Astrocyte (in vitro differentiated cells and primary cell): Measurements from ENCODE around the gene INHBE. TPM values are rescaled to one million over a fixed set of nuclear protein-coding genes. Genes with fewer than 3 reads are reported as not detected.
A peak's percentile ranks its signal among the peaks of the same experiment; 100 is the strongest.

Experiments
- DNase-seq: peaks from one replicate; pipeline ENCODE4 v3.0.0-alpha.2; 2010; ENCODE audit warnings: low read depth
- FAIRE-seq: peaks from 2 replicates; lab custom pipeline; 2011; peaks lifted over from hg19 to GRCh38; lab: Jason Lieb, UNC
- H2AFZ ChIP-seq: 2 replicates; pipeline ENCODE4 v1.6.0; 2012; ENCODE audit warnings: low read depth, low read length, inconsistent platforms
- H3K27ac ChIP-seq: 2 replicates; pipeline ENCODE4 v1.5.1; 2011; ENCODE audit warnings: low read depth, low read length, inconsistent platforms
- H3K27me3 ChIP-seq: 2 replicates; pipeline ENCODE4 v1.6.0; 2011; ENCODE audit warnings: low read length, inconsistent platforms; ENCODE audit not compliant: insufficient read depth
- H3K36me3 ChIP-seq: 2 replicates; pipeline ENCODE4 v1.5.1; 2011; ENCODE audit warnings: low read length, inconsistent platforms; ENCODE audit not compliant: insufficient read depth
- H3K4me1 ChIP-seq: 2 replicates; pipeline ENCODE4 v1.5.1; 2011; ENCODE audit warnings: low read length, inconsistent platforms; ENCODE audit not compliant: insufficient read depth
- H3K4me2 ChIP-seq: 2 replicates; pipeline ENCODE4 v1.6.0; 2012; ENCODE audit warnings: low read length, inconsistent platforms
- H3K4me3 ChIP-seq: 2 replicates; pipeline ENCODE4 v1.5.1; 2011; ENCODE audit warnings: low read depth, mild to moderate bottlenecking, low read length, inconsistent platforms; ENCODE audit not compliant: insufficient read depth
- H3K79me2 ChIP-seq: 2 replicates; pipeline ENCODE4 v1.6.0; 2012; ENCODE audit warnings: mild to moderate bottlenecking, low read length, inconsistent platforms; ENCODE audit not compliant: insufficient read depth
- H3K9ac ChIP-seq: 2 replicates; pipeline ENCODE4 v1.6.0; 2012; ENCODE audit warnings: mild to moderate bottlenecking, low read length, inconsistent platforms
- H3K9me3 ChIP-seq: 2 replicates; pipeline ENCODE4 v1.5.1; 2012; ENCODE audit warnings: low read depth, mild to moderate bottlenecking, low read length, inconsistent platforms; ENCODE audit not compliant: insufficient read depth
- H4K20me1 ChIP-seq: 2 replicates; pipeline ENCODE4 v1.6.0; 2012; ENCODE audit warnings: low read length, inconsistent platforms; ENCODE audit not compliant: insufficient read depth
- H3K27ac Mint-ChIP-seq: one replicate; pipeline ENCODE4 v1.8.0; 2021; ENCODE audit warnings: mild to moderate bottlenecking, mixed read lengths; ENCODE audit not compliant: unreplicated experiment
- H3K27me3 Mint-ChIP-seq: one replicate; pipeline ENCODE4 v1.8.0; 2021; ENCODE audit warnings: low read depth, mixed read lengths; ENCODE audit not compliant: unreplicated experiment
- H3K36me3 Mint-ChIP-seq: one replicate; pipeline ENCODE4 v1.8.0; 2021; ENCODE audit warnings: low read depth, mixed read lengths; ENCODE audit not compliant: unreplicated experiment
- H3K4me1 Mint-ChIP-seq: one replicate; pipeline ENCODE4 v1.8.0; 2021; ENCODE audit warnings: low read depth, mixed read lengths; ENCODE audit not compliant: unreplicated experiment
- H3K4me3 Mint-ChIP-seq: one replicate; pipeline ENCODE4 v1.8.0; 2021; ENCODE audit warnings: mild to moderate bottlenecking, moderate library complexity, mixed read lengths; ENCODE audit not compliant: unreplicated experiment
- H3K9me3 Mint-ChIP-seq: one replicate; pipeline ENCODE4 v1.8.0; 2021; ENCODE audit warnings: mild to moderate bottlenecking, mixed read lengths; ENCODE audit not compliant: unreplicated experiment
- CTCF ChIP-seq: IDR thresholded peaks from 2 replicates; pipeline ENCODE4 v1.5.1; 2011; ENCODE audit warnings: low read depth, mild to moderate bottlenecking, inconsistent platforms, low read length, moderate library complexity; ENCODE audit not compliant: insufficient read depth
- EZH2 ChIP-seq: IDR thresholded peaks from 2 replicates; pipeline ENCODE4 v1.6.1; 2012; ENCODE audit warnings: mild to moderate bottlenecking, low read length, inconsistent platforms; ENCODE audit not compliant: insufficient read depth
- total RNA-seq: library from RNA; stranded (reverse); gene quantifications from 2 replicates; pipeline ENCODE4 v1.2.1, GENCODE V29; 2021

INHBE gene
- total RNA-seq, 1 donor from 2014 or later = 24.6 TPM

GRCh38 chr12:57459055-57459749, 4.1 kb downstream of the INHBE start:
- H3K27ac Mint-ChIP-seq = peak overlapping the region; percentile 98
- Histone ChIP-seq H3K79me2 (no peaks in the 10 kb centered on the region), H3K36me3 (no peaks in the 10 kb centered on the region), H3K4me1 (peaks cover 24% of the 10 kb centered on the region), H3K27me3 (peaks cover 5% of the 10 kb centered on the region), H3K9me3 (no peaks in the 10 kb centered on the region), H3K9ac (peak overlapping the region; percentile 61), H3K27ac (peak overlapping the region; percentile 28), H2AFZ (peak overlapping the region; percentile 97), H4K20me1 (no peaks in the 10 kb centered on the region), H3K4me3 (peak overlapping the region; percentile 76), H3K4me2 (peak overlapping the region; percentile 99)
- peaks cover 1% of the 10 kb centered on the region for H3K9me3 Mint-ChIP-seq
- peak; percentile 92 for DNase-seq
- H3K4me3 Mint-ChIP-seq = peak overlapping the region; percentile 93
- TF ChIP-seq CTCF (peak; percentile 80), EZH2 (no peak)
- H3K27me3 Mint-ChIP-seq = peaks cover 8% of the 10 kb centered on the region
- FAIRE-seq = no peak
- no peaks in the 10 kb centered on the region for H3K36me3 Mint-ChIP-seq
- H3K4me1 Mint-ChIP-seq = peaks cover 38% of the 10 kb centered on the region

- H3K4me1 ChIP-seq = peaks cover 24% of the 10 kb centered on the region
- no peaks in the 10 kb centered on the region for H4K20me1 ChIP-seq
- TF ChIP-seq EZH2 = no peak
- TF ChIP-seq CTCF = no peak
- Mint-ChIP-seq H3K4me1 (peaks cover 32% of the 10 kb centered on the region), H3K27ac (peak within 1 kb of the TSS; percentile 98), H3K27me3 (peaks cover 15% of the 10 kb centered on the region), H3K4me3 (peak within 1 kb of the TSS; percentile 95), H3K9me3 (peaks cover 3% of the 10 kb centered on the region), H3K36me3 (peaks cover 5% of the 10 kb centered on the region)
- H3K4me3 ChIP-seq = peak within 1 kb of the TSS; percentile 76
- no peaks in the 10 kb centered on the region for H3K9me3 ChIP-seq
- FAIRE-seq (no peak), DNase-seq (peak; percentile 21)
- peak within 1 kb of the TSS; percentile 61 for H3K9ac ChIP-seq
- H2AFZ ChIP-seq = peak within 1 kb of the TSS; percentile 97
- H3K27me3 ChIP-seq = peaks cover 5% of the 10 kb centered on the region
- H3K27ac ChIP-seq = peak within 1 kb of the TSS; percentile 28
- no peaks in the 10 kb centered on the region for H3K79me2 ChIP-seq
- no peaks in the 10 kb centered on the region for H3K36me3 ChIP-seq
- H3K4me2 ChIP-seq = peak within 1 kb of the TSS; percentile 99
Measured at GRCh38 chr12:57459750-57460467, 4.8 kb downstream of the INHBE start, which contains the start of gene GLI1. GLI1 (plus strand) TSS chr12:57459785; CDS start chr12:57463692, 3,907 bp downstream.
